SH-SY5Y (cell line): ENCODE data around the gene PCSK5.

Experiments
- GATA2 ChIP-seq: IDR thresholded peaks from 2 replicates; pipeline ENCODE4 v1.6.1; 2011; ENCODE audit warnings: mild to moderate bottlenecking, low read depth, low read length
- GATA3 ChIP-seq: IDR thresholded peaks from 2 replicates; pipeline ENCODE4 v1.6.1; 2011; ENCODE audit warnings: low read depth, mild to moderate bottlenecking, low read length, moderate library complexity

The PCSK5 gene

GRCh38 chr9:76378367-76379073 lies 488.0 kb downstream of the PCSK5 start:
- TF ChIP-seq GATA2: no peak
- no peak for TF ChIP-seq GATA3

GRCh38 chr9:76379494-76379893 lies 489.0 kb downstream of the PCSK5 start:
- TF ChIP-seq GATA2 (no peak), GATA3 (no peak)

- no peak for TF ChIP-seq GATA3
These were observed 500.2 kb downstream of the PCSK5 start for GRCh38 chr9:76390656-76391055.

DNA sequence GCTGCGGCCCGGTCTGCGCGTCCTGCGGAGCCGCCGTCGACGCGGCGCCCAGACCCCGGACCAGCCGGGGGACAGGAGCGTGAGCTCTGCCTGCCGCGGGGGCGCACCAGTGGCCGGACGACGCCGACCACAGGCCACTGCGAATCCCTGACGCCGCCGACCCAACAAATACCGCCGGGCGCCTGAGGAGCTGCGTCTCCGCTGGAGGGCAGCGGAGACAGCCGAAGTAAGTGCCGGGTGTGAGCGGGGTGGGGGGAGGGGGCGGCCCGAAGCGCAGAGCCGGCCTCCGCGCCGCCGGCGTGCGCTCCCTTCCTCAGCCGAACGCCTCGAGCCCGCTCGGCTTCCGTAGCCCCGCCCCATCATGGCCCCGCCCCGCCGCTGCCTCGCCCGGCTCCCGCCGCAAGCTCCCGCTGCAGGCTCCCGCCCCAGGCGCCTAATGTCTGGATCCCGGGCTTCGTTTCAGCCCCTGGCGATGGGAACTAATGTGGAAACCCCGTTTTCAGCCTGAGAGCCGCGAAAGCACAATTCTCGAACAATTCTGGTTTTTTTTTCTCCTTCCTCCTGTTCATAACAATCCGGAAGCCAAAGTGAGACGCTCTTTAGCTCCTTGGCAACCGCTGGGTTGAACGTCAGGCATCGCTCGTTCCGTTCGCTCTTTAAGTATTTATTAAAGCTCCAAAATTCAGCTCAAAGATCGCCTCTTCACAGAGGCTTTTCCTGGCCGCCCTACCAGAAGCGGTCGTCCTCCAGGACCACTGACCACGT lies 503.9 kb downstream of the PCSK5 start, which contains the start of gene RFK:
TSS of gene RFK (minus strand) at position 232 of the 765 bp plus-strand sequence. CDS start 255 bp downstream, outside the sequence.
- TF ChIP-seq GATA2: no peak; the same call in 1 of the 2 replicates
- TF ChIP-seq GATA3: no peak

DNA sequence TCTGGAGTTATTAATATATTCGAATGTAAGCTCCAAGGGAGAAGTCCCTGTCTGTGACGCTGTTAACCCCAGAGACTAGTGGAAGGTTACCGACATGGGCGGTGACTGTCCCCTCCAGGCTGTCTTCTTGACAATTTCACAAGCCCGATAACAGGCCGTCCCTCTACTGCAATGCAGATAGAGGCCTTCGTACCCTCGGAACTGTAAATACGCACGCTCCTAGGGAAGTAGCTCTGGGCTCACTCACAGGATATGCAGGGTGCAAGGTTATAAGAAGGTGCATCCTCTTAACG lies 504.4 kb downstream of the PCSK5 start:
- TF ChIP-seq GATA3 (no peak), GATA2 (no peak)

GRCh38 chr9:76395381-76395780 lies 504.9 kb downstream of the PCSK5 start:
- no peak for TF ChIP-seq GATA2
- no peak for TF ChIP-seq GATA3

DNA sequence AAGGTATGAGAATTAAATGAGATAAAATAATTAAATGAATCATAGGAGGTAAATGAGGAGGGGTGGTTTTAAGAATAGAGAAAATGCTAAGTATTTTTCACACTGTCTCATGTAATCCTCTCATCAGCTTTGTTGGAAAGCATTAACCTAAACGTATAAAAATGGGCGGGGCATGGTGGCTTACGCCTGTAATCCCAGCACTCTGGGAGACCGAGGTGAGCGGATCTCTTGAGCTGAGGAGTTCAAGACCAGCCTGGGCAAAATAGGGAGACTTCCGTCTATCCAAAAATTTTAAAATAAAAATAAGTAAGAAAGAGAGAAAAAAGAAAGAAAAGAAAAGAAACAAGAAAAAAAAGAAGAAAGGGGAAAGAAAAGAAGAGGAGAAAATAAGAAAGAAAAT lies 505.7 kb downstream of the PCSK5 start:
- TF ChIP-seq GATA2 (no peak), GATA3 (no peak)

DNA sequence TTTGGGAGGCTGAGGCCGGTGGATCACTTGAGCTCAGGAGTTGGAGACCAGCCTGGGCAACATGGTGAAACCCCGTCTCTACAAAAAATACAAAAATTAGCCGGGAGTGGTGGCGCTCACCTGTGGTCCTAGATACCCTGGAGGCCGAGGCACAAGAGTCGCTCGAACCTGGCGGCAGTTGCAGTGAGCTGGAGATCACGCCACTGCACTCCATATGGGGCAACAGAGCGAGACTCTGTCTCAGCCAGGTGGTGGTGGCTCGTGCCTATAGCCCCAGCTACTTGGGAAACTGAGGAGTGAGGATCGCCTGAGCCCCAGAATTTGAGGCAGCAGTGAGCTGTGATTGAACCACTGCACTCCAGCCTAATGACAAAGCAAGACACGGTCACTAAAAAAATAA lies 506.1 kb downstream of the PCSK5 start:
- TF ChIP-seq GATA3 (no peak), GATA2 (no peak)

GRCh38 chr9:76399856-76400255 lies 509.4 kb downstream of the PCSK5 start:
- TF ChIP-seq GATA3 (no peak), GATA2 (no peak)

GRCh38 chr9:76400534-76401096 lies 510.1 kb downstream of the PCSK5 start:
- TF ChIP-seq GATA2: no peak
- no peak for TF ChIP-seq GATA3

- TF ChIP-seq GATA3 (no peak), GATA2 (no peak)
These were observed 510.7 kb downstream of the PCSK5 start for GRCh38 chr9:76401176-76401575.

DNA sequence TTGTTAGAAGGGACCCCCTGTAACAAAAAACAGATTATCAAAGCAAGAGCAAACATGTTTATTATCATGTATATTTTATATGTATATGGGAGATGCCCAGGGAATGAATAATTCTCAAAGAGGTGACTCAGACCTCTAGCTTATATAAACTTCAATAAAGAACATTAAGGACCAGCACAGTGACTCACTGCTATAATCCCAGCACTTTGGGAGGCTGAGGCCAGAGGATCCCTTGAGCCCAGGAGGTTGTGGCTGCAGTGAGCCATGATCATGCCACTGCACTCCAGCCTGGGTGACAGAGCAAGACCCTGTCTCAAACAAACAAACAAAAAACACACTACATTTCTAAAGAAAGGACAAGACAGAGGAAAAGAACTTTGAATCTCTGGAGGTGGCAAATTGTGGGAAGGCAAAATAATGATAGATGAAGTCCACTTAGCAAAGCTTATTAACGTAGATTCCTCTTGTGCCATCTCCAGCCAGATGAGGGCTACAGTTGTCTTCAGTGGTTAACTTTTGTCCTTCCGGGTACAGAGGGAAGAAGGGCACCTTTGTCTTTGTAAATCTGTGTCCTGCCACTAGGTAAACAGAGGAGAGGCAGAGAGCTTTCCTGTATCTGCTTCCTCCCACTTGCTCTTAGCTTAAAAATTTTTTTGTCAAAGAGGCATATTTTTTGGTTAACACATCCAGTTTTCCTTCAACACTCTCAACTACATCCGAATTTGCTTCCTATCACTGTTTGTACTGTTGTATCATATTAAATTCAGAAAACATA lies 511.3 kb downstream of the PCSK5 start:
- TF ChIP-seq GATA3 (no peak), GATA2 (no peak)

DNA sequence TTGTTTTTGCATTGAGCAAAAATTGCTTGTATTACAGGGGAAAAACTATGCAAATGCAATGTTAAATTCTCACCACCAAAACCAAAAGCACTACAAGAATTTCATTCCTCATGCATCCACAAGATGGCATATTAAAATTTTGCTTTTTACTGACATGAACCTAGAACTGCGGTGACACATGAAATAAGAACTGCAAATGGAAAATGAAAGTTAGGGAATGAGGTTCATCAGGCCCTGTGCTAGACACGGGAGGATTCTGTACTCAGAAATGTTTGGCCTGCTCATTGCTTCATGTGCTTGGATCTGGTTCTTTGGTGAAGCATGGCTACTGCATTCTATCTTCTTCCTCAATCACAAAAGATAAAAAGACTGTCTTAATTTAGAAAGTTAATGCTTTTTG lies 512.9 kb downstream of the PCSK5 start:
- TF ChIP-seq GATA3 (no peak), GATA2 (no peak)

DNA sequence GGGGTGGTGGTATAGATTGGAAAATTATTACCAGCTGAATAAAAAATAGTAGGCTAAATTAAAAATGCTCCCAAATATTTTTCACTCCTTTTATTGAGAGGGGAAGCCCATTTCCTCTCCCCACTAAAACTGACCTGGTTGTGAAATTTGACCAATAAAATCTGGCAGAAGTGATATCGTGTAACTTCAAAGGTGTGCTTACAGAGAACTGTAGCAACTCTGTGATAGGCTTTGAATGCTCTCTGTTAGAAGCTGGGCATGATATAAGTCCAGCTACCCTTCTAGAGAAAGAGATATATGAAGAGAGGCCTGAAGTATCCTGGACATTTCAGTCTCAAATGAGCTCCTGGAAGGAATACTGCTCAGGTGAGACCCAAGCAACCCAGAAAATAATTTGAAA lies 513.9 kb downstream of the PCSK5 start:
- TF ChIP-seq GATA2: no peak
- no peak for TF ChIP-seq GATA3

- TF ChIP-seq GATA2 (no peak), GATA3 (no peak)
These were observed 514.9 kb downstream of the PCSK5 start for GRCh38 chr9:76405340-76405739.

GRCh38 chr9:76405868-76406267 lies 515.4 kb downstream of the PCSK5 start:
- TF ChIP-seq GATA3 (no peak), GATA2 (no peak)
